Measurements from ENCODE around the gene TTC23L.
"Not testable (repeated sequence)": the region's sequence is repeated elsewhere in the genome, so short reads cannot be mapped to it uniquely, and the experiment has no call there.

TTC23L gene

GRCh38 chr5:34881246-34881645 is 42.3 kb downstream of the TTC23L start:
- no peak for DNase-seq

DNA sequence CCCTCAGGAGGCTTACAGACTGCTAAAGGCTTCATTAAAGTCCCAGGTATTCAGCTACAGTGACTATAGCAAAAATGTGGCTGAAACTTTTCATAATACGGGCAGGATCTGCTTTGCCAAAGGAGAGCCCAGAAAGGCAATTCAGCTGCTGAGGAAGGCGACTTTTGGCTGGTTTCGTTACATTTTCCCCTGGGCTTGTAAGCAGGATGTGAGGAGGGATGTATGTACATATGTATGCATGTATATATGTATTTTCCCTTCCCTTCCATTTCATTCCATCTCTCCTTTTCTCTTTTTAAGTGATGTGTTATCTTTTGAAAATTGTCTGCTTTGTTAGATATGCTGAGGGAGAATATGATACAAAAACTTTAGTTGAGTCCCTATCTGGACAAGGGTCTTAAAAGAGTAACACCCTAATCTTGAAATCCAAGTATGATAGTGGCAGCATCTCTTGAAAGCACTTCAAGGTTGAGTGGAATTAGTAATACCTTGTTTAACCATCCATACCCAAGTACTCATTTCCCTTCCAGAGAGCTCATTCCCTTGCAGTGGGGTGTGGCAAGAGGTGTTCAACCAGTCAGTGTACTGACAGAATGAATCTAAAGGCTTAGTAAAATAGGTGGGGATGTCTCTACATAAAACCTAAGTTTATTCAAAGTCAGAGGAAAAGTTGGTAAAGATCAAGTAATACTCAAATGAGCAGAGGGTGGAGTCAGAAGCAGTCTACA is 47.6 kb downstream of the TTC23L start:
- DNase-seq = no peak

DNA sequence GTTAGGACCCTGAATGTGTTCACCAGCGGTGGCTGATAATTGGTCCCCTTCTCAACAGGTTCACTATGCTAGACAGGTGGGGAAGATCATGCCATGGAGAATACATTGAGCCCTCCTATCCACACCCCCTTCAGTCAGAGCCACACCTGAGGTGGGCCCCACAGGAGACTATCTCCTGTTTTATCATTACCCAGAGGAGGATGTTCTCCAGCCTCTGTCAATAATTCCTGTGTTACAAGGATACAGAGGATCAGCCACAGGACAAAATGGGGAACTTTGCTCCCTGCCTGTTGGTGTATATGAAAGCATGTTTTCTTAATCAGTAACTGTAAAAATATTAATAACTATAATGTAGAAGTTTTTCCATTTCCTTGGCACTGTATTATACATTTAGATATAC is 50.4 kb downstream of the TTC23L start:
- DNase-seq = no peak

- no peak for DNase-seq
Measured at GRCh38 chr5:34891981-34892380, 53.0 kb downstream of the TTC23L start.

- DNase-seq = no peak
Measured at GRCh38 chr5:34892414-34892813, 53.5 kb downstream of the TTC23L start.

DNA sequence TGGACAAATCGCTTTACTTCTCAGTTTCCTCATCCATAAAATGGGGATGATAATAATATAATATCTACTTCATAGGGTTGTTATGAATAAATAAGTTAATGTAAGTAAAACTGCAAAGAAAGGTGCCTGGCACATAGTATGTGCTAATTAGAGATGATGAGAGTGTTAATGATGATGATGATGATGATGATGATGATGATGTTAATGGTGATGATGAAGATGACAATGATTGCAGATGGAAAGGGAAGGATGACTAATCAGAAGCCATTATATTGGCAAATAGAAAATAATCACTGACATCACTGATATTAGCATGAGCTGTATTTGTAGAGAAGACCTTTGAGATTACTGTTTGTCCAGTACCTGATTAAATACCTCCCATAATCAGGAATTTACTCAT is 55.8 kb downstream of the TTC23L start:
- DNase-seq = no peak

GRCh38 chr5:34895641-34896419 is 56.9 kb downstream of the TTC23L start:
- DNase-seq = no peak

- DNase-seq = no peak
Measured at GRCh38 chr5:34897646-34898045, 58.7 kb downstream of the TTC23L start.

DNA sequence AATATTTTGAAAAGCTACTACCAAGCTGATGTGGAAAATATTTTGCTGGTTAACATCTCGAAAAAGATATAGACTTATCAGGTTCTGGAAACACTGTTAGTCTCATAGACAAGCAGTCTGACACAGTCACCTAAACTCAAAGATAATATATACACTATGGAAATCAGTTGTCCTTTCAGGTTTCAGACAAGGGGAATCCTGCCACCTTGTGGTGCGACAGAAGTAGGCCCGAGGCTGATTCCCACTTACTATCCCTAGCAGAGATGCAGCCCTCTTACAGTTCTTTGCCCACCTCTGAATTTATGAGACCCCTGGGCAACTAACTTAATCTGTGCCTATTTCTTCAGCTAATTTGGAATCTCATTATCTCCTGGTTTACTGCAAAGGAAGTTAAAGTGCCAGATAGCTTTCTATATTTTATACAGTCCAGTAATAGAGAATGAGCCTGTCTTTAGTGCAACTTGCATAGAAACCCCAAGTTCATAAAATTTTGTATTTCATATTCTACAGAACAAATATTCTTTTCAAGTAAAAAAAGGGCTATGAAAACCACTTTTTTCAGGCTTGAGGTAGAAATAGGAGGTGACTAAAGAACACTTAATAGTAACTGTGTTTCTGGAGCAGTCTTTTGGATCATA is 59.4 kb downstream of the TTC23L start:
- peak; percentile 37 for DNase-seq

DNA sequence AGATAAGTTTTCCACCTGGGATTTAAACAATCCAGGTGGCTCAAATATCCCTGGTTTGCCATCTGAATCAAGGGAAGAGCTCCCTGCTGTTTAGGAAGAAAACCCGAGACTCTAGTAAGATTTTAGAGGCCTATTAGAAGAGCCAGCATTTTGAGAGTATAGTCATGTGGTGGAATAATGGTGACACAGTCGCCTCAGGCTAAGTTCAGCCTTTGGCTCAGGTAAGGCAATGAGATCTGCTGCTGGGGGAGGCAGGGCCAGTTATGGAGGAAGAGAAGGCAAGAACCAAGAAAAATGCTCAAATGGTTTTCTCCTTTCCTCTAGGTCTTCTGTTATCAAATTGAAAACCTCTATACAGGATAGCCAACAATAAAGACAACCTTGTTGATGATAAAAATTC is 60.1 kb downstream of the TTC23L start:
- no peak for DNase-seq

GRCh38 chr5:34900652-34901051 is 61.7 kb downstream of the TTC23L start:
- DNase-seq = no peak

DNA sequence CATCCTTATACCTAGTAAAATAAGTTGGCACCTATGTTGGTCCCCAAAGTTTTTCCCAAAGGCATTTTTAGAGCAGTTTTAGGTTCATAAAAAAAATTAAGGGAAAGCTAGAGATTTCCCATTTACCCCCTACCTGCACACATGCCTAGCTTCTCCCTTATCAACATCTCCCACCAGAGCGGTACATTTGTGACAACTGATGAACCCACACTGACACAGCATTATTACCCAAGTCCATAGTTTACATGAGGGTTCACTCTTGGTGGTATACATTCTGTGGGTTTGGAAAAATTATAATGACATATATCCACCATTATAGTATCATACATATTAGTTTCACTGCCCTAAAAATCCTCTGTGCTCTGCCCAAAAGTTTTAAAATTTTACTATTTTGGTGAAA is 64.3 kb downstream of the TTC23L start:
- no peak for DNase-seq

DNA sequence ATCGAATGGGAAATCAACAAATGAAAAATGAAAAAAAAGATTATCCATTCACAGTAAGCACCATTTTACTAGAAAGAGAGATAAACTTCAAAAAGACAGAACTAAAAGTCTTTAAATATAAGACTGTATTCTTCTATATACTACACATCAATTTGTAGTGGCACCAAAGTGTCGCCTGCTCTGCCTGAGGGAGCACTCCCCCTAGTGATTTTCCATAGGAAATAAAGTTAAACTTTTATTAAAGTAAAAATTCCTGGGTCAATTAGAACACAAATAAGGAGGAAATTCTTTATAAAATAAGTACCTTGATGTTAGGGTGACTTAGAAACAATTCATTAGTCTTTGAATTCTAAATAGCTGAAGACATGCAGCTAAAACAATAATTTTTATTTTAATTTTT is 66.6 kb downstream of the TTC23L start:
- no peak for DNase-seq

- DNase-seq = no peak
Measured at GRCh38 chr5:34913072-34913471, 74.1 kb downstream of the TTC23L start.

GRCh38 chr5:34914671-34915138 is 75.7 kb downstream of the TTC23L start:
- peak; percentile 49 for DNase-seq

GRCh38 chr5:34915139-34915855 is 76.3 kb downstream of the TTC23L start, which contains the start of the genes BRIX1 and RAD1:
Gene BRIX1 (plus strand): TSS chr5:34915711. CDS start chr5:34915739, 28 bp downstream.
Gene RAD1 (minus strand): TSS chr5:34915504. CDS start chr5:34914892, 612 bp downstream.
- peak; percentile 93 for DNase-seq

DNA sequence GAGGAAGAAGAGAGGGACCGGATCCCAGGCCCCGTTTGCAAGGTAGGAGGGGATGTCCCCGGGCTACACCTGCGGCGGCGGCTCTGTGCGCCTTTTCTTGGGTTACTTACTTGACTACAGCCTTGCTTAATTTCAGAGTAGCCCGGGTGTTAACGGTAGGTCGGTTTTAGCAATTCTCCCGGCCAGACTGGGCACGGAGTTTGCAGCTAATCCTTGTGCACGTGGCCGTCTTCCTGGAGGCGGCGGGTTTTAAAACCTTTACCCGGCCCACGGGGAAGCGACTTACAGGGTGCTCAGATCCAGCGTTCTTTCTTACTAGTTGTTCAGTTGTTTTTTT is 76.9 kb downstream of the TTC23L start:
- no peak for DNase-seq

- DNase-seq = no peak
Measured at GRCh38 chr5:34916518-34916917, 77.6 kb downstream of the TTC23L start.

- DNase-seq = no peak
Measured at GRCh38 chr5:34918025-34918424, 79.1 kb downstream of the TTC23L start.

DNA sequence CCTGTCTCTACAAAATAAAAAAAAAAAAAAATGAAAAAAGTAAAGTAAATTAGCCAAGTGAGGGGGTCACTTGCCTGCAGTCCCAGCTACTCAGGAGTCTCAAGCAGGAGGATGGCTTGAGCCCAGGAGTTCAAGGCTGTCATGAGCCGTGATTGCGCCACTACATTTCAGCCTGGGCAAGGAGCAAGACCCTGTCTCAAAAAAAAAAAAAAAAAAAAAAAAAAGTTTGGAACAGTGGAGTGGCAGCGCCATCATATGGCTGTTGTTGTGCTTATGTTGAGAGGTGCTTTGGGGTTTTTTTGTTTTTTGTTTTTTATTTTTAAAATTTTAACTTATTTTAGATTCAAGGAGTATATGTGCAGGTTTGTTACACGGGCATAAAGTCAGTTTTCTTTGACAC is 80.1 kb downstream of the TTC23L start:
- no peak for DNase-seq

- not testable (repeated sequence) for DNase-seq
Measured at GRCh38 chr5:34923256-34923655, 84.3 kb downstream of the TTC23L start.

DNA sequence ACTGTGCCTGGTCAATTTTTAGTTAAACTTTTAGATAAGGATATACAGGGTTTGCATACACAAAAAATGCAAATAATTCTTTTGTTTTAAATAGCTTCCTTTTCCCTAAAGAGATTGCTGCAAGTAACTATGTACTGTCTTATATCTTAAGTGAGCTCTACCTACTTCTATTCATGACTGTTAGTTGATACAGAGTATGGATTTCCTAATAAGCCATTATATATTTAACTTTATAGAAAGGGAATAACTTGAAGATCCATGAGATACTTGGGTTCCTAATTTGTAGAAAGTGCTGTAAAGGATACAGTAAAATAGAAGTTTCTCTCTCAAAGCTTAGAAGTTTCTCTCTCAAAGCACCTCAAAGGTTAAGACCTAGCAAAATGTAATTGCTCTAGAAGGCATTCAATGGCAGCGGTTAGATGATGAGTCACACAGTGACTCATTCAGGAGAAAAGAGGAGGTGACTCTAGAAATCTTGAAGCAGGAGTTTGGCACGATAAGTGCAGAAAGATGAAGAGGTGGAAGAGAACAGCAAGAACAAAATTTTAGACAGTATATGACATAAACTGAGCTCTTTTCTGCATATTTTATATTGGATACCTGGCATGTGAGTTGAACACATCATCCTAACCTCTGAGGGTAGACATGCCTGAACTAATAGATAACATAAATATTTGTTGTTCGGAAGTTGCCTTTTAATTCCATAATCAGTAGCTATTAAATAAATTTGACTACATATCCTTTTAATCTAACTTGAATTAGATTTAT is 84.9 kb downstream of the TTC23L start:
- DNase-seq = no peak

- DNase-seq = no peak
Measured at GRCh38 chr5:34924462-34924765, 85.5 kb downstream of the TTC23L start.

Measured in activated CD4-positive, CD25-positive, alpha-beta regulatory T cell treated with anti-CD3 and anti-CD28 coated beads, Interleukin-2, amount 50 U/mL, for 72 hours (primary cell).